HG03045 (cell line): ENCODE results near the gene USH2A.

Source experiments
- ATAC-seq: cut with Tn5 transposase; IDR thresholded peaks from one replicate; pipeline ENCODE4 v1.9.1; 2021; ENCODE audit warnings: mild to moderate bottlenecking, moderate library complexity; ENCODE audit not compliant: unreplicated experiment

USH2A gene

DNA sequence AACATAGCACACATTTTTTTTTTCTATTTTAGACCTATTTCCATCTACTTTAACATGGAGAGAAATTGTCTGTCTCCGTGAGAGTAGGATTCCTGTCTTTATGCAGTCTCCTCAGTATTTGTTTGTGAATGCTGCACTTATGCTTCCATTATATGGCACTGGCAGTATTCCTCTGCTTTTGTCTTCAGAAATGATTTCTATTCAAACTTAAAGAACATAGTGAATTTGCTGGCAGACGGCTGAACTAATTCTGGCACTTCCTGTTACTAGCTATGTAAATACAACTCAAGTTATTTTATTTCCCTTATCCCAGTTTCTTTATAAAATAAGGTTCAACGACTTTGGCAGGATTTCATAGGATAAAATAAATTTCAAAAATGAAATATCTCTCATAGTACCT is 810.9 kb downstream of the USH2A start:
- no peak for ATAC-seq

GRCh38 chr1:215608646-215609045 is 814.6 kb downstream of the USH2A start:
- ATAC-seq: no peak

DNA sequence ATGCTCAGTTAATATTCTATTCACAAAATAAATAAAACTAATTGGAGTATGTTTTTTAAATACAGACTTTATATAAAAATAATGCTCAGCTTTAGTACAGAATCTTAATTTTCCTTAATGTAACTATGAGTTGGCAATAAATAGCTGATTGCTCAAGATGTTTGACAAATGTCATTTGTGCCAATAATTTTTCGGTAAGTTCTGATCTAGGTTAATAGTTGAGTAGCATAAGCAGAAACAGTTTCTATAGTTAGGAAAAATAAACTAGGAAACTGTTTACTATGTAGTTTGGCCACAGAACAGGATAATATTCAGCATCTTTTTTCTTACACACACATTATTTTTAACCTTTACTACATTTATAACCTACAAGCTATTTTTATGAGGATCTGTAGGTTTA is 815.8 kb downstream of the USH2A start:
- ATAC-seq: no peak

DNA sequence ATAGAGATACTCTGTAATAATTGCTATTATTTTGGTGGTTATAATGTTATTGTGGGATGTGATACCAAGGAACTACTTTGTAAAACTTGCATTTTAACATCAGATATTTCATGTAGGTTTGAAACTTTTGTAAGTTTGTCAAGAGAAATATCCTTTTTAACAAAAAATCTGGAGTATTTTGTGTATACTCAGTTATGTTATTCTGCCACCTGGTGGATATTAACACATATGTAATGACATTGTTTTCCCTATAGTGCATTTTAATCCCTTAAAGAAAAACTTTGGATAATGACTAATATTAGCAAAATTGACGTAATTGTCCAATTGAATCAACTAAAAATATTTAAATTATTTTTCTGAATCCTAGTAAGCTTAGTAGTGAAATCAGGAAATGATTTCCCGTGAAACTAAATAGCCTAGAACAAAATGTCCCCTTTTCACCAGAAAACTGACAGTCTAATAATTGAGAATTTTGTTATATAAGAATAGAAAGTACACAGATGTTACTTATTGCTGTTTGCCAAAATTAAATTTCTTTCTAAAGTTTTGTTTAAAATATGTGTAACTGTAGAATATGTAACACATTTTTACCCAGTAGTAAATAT is 816.6 kb downstream of the USH2A start:
- ATAC-seq: no peak

DNA sequence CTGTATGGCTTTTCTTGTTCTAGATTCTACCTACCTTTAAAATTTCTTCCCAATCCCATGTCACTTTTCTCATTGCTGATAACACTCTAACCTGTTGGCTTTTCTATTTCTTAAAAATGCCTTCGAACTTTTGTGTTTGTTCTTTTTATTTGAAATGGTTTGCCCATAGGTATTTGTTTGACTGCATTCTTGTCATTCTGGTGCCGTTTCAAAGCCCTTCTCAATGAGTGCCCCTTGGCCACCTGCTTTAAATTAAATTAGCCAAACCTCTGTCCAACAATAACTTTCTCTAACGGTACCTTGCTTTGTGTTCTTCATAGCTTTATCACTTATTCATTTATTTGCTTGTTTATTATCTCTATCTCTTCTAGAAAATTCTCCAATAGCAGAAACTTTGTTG is 817.2 kb downstream of the USH2A start:
- no peak for ATAC-seq

DNA sequence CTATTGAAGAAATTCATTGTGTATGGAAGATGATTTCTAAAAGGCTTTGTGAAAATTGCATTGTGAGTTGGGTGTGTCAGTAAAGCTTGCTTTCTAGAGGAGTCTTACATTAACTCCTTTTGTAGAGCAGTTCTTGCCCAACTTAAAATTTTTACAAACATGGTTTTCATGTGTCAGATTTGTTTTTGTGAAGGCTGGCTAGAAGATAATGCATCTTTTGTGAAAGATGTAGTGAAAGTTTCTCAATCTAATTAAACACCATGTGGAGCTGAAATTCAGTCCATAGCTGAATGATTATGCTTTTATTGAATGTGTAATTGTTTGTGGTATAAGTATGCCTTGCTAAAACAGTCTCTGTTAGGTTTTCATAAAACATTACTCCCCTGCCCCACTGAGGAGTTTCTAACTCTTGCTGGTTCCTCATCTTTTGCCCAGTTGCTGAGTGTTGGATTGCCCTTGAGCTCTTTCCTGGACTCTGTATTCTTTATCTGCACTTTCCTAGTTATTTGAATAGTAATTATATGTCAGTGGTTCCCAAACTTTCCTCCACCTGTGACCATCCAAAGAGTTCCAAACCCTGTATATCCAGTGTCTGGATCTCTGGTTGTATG is 818.1 kb downstream of the USH2A start:
- ATAC-seq: no peak

- no peak for ATAC-seq
Measured at GRCh38 chr1:215603319-215603718, 819.9 kb downstream of the USH2A start.

DNA sequence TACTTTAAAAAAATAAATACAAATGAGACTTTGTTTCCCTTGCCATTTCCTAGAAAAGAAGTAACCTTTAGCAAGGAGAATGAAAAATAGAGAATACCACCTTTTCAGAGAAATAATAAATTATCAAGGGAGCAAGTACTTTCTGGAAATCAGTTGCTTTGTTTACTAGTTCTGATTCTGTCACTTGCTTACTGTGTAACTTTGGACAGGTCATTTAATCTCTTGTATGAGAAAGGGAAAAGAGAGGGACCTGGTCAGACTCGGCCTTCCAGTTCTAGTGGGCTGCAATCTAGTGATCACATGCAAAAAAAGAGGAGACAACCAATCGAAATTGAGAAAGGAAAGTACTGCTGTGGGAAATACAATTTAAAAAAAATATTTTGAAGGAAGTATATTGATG is 822.0 kb downstream of the USH2A start:
- ATAC-seq: no peak

DNA sequence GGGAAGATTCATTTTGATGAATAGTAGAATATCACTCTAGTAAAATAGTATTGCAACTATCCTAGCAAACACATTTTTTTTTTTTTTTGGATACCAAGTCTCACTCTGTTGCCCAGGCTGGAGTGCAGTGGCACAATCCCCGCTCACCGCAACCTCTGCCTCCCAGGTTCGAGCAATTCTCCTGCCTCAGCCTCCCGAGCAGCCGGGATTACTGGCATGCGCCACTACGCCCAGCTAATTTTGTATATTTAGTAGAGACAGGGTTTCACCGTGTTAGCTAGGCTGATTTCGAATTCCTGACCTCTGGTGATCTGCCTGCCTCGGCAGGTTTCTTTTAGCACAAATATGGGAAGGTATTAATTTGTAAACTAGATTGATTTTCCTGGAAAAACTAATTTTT is 822.4 kb downstream of the USH2A start:
- ATAC-seq: no peak

DNA sequence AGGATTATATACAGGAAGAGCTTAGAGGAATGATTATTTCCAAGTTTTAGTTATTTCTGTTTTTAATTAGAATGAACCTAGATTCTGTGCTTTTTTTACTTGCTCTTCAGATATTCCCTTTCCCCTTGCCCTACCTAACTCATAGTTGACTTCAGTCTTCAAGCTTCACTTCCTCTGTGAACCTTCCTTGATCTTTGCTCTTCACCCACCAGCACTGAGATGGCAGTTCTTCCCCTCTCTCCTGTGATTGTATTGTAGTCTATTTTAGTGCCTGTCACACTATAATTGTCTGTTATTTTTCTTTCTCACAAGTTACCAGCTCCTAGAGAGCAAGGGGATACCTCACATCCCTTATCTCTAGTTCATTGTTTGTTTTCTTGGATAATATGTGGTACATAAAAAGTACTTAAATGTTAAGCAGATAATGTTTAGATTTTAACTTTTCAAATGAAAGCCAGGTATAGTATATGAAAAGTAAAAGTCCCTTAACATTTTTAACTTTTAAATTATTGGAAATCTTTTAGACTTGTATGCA is 822.9 kb downstream of the USH2A start:
- ATAC-seq: no peak

- ATAC-seq: no peak
Measured at GRCh38 chr1:215599418-215600074, 823.7 kb downstream of the USH2A start.

- ATAC-seq: no peak
Measured at GRCh38 chr1:215597961-215598360, 825.3 kb downstream of the USH2A start.

GRCh38 chr1:215595231-215595630 is 828.0 kb downstream of the USH2A start:
- no peak for ATAC-seq

DNA sequence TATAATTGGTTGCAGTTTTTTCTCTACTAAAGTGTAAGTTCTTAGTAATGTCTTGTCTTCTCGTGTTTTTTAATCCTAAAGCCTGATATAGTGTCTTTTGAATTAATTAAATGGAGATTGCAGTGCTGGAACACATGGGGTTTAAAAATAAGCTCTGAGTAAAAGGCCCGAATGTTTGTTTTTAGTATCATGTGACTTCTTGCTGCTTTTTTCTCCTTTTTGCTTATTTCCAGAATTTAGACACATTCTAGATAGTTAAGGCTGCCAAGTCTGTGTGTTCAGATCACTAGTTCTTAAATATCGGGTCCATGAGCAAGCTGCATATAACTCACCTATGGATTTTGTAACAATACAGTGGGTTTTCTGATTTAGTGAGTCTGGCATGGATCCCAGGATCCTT is 828.6 kb downstream of the USH2A start:
- no peak for ATAC-seq

DNA sequence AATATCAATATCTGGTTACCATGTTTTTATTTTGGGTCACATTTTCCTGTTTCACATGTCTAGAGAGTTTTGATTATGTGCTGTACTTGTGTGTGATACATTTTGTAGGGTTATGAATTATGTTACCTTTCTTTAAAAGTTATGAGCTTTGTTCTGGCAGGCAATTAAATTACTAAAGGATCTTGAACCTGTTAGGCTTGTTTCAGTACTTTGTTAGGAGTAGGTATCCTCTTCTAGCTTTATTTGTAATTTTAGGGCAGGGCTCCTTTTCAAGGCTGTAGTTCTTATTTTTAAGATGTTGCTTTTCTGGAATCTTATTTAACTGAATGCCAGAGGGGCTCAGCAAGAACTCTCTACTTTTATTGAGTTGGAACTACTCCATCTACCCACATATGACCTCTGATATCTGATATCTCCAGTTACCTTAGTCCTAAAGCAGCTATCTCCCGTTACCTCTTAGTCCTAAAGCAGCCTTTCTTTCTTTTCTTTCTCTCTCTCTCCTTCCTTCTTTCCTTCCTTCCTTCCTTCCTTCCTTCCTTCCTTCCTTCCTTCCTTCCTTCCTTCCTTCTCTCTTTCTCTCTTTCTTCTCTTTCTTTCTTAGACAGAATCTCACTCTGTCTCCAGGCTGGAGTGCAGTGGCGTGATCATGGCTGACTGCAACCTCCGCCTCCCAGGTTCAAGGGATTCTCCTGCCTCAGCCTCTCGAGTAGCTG is 832.3 kb downstream of the USH2A start:
- ATAC-seq: no peak

- no peak for ATAC-seq
Measured at GRCh38 chr1:215589650-215590435, 833.4 kb downstream of the USH2A start.

- ATAC-seq: peak; percentile 47
Measured at GRCh38 chr1:215584389-215584788, 838.9 kb downstream of the USH2A start.

DNA sequence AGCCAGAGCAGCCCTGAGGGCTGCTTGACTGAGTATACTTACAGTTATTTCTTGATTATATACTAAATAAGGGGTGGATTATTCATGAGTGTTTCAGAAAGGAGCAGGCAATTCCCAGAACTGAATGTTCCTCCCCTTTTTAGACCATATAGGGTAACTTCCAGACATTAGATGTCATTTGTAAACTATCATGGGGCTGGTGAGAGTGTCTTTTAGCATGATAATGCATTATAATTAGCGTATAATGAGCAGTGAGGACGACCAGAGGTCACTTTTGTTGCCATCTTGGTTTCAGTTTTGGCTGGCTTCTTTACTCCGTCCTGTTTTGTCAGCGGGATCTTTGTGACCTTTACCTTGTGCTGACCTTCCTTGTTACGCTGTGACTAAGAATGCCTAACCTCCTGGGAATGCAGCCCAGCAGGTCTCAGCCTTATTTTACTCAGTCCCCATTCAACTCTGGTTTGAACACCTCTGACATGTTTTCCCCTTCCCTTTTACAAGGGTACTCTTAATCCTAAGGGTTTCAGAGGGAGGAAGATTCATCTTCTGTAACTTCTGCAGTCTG is 840.0 kb downstream of the USH2A start:
- ATAC-seq: no peak

DNA sequence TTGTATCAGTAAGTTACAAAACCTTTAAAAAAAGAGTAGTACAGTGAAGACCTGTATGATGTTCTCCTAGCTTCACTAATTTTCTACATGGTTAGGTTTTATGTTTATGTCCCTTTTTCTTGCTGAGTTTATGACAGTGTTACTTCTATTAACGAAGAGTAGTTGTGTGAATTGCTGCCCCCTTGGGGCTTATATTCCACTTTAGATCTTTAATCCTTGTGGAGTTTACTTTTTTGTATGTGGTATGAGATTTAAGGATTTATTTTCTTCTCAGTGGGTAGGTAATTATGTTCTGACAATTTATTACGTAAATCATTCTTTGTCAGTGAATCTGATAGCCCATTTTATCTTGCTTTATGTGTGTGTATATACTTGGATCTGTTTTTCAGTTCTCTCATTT is 841.4 kb downstream of the USH2A start:
- ATAC-seq: no peak
